Measurements from ENCODE around the gene SLC26A11.

DNA sequence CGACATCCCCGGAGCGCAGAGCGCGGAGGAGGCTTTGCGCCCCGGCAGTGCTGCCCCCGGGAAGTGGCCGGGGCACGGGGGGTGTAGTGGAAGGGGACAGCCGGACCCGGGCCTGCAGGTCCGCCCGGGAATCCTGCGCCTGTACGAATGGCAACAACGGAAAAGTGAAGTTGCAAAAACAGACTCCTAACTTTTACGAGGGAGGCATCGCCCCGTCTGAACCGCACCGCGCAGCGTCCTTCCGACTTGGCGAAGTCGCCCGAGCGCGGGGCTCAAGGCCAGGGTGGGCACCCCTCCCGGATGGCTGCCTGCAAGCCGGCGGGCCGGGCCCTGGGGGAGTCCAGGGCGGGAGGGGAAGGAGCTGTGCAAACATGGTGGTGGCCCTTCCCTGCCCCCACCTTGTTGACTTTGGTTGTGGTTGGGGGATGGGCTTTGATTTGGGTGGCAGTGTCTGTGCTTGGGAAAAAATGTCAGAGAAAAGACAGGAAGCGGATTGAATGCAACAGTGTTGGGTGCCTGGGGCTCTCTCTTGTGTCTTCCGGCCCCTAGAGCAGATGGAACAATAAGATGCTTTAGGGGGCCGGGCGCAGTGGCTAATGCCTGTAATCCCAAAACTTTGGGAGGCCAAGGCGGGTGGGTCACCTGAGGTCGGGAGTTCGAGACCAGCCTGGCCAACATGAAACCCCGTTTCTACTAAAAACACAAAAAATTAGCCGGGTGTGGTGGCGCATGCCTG is 41.1 kb downstream of the SLC26A11 start:
- TF ChIP-seq, protein P1, sequence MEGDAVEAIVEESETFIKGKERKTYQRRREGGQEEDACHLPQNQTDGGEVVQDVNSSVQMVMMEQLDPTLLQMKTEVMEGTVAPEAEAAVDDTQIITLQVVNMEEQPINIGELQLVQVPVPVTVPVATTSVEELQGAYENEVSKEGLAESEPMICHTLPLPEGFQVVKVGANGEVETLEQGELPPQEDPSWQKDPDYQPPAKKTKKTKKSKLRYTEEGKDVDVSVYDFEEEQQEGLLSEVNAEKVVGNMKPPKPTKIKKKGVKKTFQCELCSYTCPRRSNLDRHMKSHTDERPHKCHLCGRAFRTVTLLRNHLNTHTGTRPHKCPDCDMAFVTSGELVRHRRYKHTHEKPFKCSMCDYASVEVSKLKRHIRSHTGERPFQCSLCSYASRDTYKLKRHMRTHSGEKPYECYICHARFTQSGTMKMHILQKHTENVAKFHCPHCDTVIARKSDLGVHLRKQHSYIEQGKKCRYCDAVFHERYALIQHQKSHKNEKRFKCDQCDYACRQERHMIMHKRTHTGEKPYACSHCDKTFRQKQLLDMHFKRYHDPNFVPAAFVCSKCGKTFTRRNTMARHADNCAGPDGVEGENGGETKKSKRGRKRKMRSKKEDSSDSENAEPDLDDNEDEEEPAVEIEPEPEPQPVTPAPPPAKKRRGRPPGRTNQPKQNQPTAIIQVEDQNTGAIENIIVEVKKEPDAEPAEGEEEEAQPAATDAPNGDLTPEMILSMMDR (IDR thresholded peaks at IDR 0.05): no peak
- TF ChIP-seq, protein P2, sequence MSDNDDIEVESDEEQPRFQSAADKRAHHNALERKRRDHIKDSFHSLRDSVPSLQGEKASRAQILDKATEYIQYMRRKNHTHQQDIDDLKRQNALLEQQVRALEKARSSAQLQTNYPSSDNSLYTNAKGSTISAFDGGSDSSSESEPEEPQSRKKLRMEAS (IDR thresholded peaks at IDR 0.05): peak; percentile 72
- TF ChIP-seq JUNB (IDR thresholded peaks at IDR 0.05) (no peak), RAD21 (conservative IDR thresholded peaks at IDR 0.05 in 1 of 2, IDR thresholded peaks at IDR 0.05 in 1 of 2) (no peak; a peak in 1 of 5 replicates), KDM1A (IDR thresholded peaks at IDR 0.05; ENCODE audit: low read depth) (no peak; the same call in 1 of the 2 replicates), EP300 (IDR thresholded peaks at IDR 0.05) (no peak), MYC (IDR thresholded peaks at IDR 0.05; ENCODE audit: borderline replicate concordance, low read length) (no peak), NPAS2 (CRISPR knock-in tag; IDR thresholded peaks at IDR 0.05; ENCODE audit: borderline replicate concordance) (no peak), HDAC2 (IDR thresholded peaks at IDR 0.05) (no peak), RFX5 (IDR thresholded peaks at IDR 0.05) (0 out of 2 replicates have a peak, but pooled peaks have one; percentile 22)
- TF ChIP-seq, protein P3, sequence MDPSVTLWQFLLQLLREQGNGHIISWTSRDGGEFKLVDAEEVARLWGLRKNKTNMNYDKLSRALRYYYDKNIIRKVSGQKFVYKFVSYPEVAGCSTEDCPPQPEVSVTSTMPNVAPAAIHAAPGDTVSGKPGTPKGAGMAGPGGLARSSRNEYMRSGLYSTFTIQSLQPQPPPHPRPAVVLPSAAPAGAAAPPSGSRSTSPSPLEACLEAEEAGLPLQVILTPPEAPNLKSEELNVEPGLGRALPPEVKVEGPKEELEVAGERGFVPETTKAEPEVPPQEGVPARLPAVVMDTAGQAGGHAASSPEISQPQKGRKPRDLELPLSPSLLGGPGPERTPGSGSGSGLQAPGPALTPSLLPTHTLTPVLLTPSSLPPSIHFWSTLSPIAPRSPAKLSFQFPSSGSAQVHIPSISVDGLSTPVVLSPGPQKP (IDR thresholded peaks at IDR 0.05; ENCODE audit: low read depth, low read length): no peak
- TF ChIP-seq, protein P4, sequence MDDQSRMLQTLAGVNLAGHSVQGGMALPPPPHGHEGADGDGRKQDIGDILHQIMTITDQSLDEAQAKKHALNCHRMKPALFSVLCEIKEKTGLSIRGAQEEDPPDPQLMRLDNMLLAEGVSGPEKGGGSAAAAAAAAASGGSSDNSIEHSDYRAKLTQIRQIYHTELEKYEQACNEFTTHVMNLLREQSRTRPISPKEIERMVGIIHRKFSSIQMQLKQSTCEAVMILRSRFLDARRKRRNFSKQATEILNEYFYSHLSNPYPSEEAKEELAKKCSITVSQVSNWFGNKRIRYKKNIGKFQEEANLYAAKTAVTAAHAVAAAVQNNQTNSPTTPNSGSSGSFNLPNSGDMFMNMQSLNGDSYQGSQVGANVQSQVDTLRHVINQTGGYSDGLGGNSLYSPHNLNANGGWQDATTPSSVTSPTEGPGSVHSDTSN (IDR thresholded peaks at IDR 0.05): no peak; the same call in 1 of the 2 replicates

Measured in A549 (cell line).